H7 (cell line): ENCODE results near the gene ALG13. TPM values are rescaled to one million over a fixed set of nuclear protein-coding genes. Genes with fewer than 3 reads are reported as not detected.
A peak's percentile ranks its signal among the peaks of the same experiment; 100 is the strongest.
"Not testable (repeated sequence)": the region's sequence is repeated elsewhere in the genome, so short reads cannot be mapped to it uniquely, and the experiment has no call there.

Experiments used
- DNase-seq: peaks from one replicate; pipeline ENCODE4 v3.0.0; 2012
- H3K27me3 ChIP-seq: 2 replicates; pipeline ENCODE4 v1.6.0; 2011; ENCODE audit warnings: mild to moderate bottlenecking, low read length; ENCODE audit not compliant: control insufficient read depth, insufficient read depth
- H3K36me3 ChIP-seq: replicated peaks from 2 replicates; pipeline ENCODE4 v1.5.1; 2011; ENCODE audit warnings: low read length; ENCODE audit not compliant: control insufficient read depth, insufficient read depth
- H3K4me3 ChIP-seq: 2 replicates; pipeline ENCODE4 v1.5.1; 2011; ENCODE audit warnings: low read depth, mild to moderate bottlenecking, control low read depth, low read length, moderate library complexity; ENCODE audit not compliant: insufficient read depth
- total RNA-seq: library from RNA; depleted of rRNA; stranded (reverse); fragments of >200 nt; shearing (Covaris generic); gene quantifications from 2 replicates; pipeline ENCODE4 v1.2.3, GENCODE V29; 2014; rRNA removed

ALG13 gene
- total RNA-seq: 28.0 and 31.6 TPM in 2 replicates

DNA sequence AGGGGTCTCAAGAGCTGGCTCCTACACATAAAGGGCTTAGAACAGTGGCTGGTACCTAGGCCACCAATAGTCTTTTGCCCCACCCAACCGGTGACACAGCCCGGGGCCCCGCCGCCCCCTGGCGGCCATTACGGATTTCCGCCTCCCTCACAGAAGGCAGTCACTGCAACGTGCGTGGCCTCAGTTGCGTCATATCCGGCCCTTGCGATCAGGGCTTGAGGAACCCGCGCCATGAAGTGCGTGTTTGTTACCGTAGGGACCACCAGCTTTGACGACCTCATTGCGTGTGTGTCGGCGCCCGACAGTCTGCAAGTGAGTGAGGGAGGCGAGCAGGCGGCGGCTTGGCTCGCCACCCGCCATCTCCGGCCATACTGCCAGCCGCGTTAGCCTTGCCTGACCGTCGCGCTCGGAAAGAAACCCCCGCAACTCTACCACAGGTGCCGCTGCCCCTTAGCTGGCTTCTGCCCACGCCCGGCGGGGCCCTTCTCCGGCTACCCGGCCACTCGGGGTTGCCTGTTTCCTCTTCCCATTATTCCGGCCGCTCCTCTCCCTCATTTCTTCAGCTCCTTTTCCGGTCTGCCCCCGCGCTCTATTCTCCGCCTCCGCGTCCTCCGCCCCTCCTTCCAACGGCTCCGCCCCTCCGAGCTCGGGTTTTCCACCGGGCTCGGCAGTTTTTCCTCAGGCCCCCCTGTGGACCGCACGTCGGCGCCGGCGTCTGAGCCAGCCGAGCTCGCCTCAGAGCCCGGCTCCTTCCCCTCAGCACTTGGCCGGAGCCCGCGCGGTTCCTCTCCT lies at the start of gene ALG13:
Gene ALG13 (plus strand): TSS at position 183 of the 792 bp plus-strand sequence. CDS start 49 bp downstream, at position 232.
- DNase-seq: peak; percentile 92
- no peaks in the 10 kb centered on the region for H3K27me3 ChIP-seq
- H3K36me3 ChIP-seq: peaks cover 12% of the 10 kb centered on the region
- H3K4me3 ChIP-seq: peak within 1 kb of the TSS; percentile 95

DNA sequence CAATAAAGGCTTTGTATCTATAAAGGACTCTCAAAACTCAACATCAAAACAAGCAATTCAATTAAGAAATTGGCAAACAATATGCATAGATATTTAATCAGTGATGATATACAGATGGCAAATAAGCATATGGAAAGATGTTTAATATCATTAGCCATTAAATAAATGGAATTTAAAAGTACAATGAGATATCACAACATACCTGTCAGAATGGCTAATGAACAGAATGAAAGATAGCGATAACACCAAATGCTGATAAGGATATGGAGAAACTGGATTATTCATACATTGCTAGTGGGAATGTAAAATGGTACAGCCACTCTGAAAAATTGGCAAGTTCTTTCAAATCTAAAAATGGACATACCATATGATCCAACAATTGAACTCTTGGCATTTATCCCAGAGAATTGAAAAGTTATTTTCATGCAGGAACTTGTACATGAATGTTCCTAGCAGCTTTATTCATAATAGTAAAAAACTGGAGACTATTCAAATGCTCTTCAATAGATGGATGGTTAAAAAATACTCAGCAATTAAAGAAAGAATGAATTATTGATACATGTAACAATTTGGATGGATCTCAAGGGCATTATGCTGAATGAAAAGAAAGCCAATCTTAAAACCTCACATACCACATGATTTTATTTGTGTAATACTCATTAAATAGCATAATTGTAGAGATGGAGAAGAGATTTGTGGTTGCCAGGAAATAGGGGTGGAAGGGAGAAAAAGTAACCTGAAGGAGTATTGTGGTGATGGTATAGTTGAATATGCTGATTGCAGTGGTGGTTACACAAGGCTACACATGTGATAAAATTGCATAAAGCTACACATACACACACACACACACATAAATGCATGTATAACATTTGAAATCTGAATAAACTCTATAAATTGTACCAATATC lies 45.9 kb upstream of the ALG13 start:
- Histone ChIP-seq H3K4me3 (no peak overlapping the region), H3K27me3 (no peaks in the 10 kb centered on the region), H3K36me3 (no peaks in the 10 kb centered on the region)
- DNase-seq: no peak

DNA sequence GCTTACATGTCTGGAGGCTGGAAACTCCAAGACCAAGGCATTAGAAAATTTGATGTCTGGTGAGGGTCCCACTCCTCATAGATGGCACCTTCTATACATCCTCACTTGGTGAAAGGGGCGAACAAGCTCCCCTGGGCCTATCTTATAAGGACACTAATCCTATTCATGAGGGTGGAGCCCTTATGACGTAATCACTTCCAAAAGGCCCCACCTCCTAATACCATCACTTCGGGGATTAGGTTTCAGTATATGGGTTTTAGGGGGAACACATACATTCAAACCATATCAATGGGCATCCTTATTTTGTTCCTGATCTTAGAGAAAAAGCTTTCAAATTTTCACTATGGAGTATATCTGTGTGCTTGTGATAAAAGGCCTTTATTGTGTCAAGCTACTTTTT lies 39.0 kb upstream of the ALG13 start:
- Histone ChIP-seq H3K4me3 (no peak overlapping the region), H3K36me3 (no peaks in the 10 kb centered on the region)
- no peak for DNase-seq

DNA sequence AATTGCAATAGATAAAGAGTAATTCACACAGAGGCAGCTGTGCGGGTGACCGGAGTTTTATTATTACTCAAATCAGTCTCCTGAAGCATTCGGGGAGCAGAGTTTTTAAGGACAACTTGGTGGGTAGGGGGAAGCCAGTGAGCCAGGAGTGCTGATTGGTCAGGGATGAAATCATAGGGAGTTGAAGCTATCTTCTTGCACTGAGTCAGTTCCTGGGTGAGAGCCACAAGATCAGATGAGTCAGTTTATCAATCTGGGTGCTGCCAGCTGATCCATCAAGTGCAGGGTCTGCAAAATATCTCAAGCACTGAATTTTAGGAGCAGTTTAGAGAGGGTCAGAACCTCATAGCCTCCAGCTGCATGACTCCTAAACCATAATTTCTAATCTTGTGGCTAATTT lies 35.8 kb upstream of the ALG13 start:
- not testable (repeated sequence) for DNase-seq, H3K4me3 ChIP-seq, H3K27me3 ChIP-seq, H3K36me3 ChIP-seq

More for the DNA sequence above, 39.0 kb upstream of the ALG13 start:
- H3K27me3 ChIP-seq: no peaks in the 10 kb centered on the region

DNA sequence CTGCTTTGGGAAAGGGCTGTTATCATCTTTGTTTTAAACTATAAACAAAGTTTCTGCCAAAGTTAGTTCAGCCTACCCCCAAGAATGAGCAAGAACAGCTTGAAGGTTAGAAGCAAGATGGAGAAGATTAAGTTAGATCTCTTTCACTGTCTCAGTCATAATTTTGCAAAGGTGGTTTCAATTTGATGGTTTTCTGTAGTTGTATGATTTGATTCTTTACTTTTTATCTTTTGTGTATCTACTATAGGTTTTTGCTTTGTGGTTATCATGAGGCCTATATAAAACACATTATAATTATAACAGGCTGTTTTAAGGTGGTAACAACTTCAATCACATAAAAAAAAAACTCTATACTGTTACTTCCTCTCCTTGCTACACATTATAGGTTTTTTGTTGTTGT lies 35.4 kb upstream of the ALG13 start:
- no peaks in the 10 kb centered on the region for H3K27me3 ChIP-seq
- no peaks in the 10 kb centered on the region for H3K36me3 ChIP-seq
- no peak for DNase-seq
- H3K4me3 ChIP-seq: no peak overlapping the region

DNA sequence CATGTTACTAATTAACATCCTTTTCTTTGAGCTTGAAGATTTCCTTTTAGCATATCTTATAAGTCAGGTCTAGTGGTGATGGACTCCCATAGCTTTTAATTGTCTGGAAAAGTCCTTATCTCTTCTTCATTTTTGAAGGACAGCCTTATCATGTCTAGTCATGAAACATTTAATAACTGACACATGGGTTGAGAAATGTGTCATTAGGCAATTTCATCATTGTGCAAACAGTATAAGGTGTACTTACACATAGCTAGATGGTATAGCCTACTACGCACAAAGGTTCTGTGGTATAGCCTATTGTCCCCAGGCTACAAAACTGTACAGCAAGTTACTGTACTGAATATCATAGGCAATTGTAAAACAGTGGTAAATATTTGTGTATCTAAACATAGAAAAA lies 34.5 kb upstream of the ALG13 start:
- no peaks in the 10 kb centered on the region for H3K36me3 ChIP-seq
- no peak overlapping the region for H3K4me3 ChIP-seq
- DNase-seq: no peak
- H3K27me3 ChIP-seq: no peaks in the 10 kb centered on the region

DNA sequence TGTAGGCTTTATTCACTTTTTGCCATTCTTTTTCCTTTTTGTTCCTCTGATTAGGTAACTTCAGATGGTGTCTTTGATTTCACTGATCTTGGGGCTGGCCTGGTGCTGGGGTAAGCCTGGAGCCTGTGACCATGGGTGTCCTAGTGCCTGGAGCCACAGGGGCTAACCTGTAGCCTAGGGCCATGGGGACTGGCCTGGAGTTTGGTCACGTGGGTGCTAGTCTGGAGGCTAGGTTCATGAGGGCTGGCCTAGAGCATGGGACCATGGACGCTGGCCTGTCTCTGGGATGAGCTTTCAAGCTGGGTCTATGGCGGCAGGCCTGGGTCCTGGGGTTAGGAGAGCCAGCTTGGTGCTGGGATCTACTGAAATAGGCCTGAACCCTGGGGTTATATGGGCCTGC lies 32.2 kb upstream of the ALG13 start:
- no peak for DNase-seq
- H3K36me3 ChIP-seq: no peaks in the 10 kb centered on the region
- no peak overlapping the region for H3K4me3 ChIP-seq
- no peaks in the 10 kb centered on the region for H3K27me3 ChIP-seq

DNA sequence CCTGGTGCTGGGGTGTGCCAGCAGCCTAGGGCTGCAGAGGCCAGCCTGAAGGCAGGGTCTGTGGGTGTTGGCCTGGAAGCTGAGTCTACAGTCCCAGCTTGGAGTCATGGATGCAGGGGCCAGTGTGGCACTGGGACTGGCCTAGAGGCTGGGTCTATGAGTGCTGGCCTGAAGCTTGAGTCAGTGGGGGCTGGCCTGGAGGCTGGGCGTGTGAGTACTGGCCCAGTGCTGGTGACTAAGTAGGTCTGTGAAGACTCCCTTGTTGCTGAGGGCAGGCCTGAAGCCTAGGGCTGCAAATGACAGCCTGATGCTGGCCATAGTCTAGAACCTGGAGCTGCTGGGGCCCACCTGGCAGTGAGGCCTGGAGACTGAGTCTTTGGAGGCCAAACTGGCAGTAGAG lies 31.3 kb upstream of the ALG13 start:
- H3K27me3 ChIP-seq: no peaks in the 10 kb centered on the region
- no peaks in the 10 kb centered on the region for H3K36me3 ChIP-seq
- DNase-seq: no peak
- no peak overlapping the region for H3K4me3 ChIP-seq

DNA sequence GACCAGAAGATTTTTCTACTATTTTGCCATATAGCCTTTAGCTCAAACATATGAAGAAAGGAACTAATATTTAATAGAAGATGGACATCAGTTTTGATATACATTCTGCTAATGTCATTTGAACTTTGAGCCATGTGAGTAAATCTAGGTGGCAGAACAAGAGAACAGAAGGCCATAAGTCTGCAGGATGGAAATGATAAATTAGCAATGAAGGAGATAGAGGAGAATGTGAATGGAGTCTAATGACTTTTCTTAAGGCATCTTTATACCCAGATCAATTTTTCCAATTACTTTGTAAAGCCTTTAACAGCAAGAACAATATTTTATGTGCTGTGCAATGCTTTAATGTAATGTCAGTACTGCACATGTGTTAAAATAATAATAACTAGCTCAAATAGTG lies 30.1 kb upstream of the ALG13 start:
- H3K36me3 ChIP-seq: no peaks in the 10 kb centered on the region
- no peaks in the 10 kb centered on the region for H3K27me3 ChIP-seq
- no peak for DNase-seq
- H3K4me3 ChIP-seq: no peak overlapping the region

DNA sequence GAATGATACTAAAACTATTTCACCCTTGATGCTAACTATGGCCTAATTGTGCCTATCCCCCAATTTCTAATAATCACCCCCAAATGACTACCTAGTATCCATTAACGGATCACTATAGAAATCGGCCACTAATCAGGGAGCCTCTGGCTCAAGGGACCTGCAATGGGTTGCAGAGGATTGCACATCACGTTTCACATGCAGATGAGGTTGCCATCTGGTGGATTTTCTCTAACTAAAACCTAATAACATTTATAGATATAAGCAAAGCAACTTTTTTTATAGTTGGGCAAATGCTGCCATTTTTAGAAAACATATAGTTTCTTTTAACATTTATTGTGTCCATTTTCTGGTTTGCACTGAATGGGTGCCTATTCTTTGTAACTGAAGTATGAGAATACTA lies 28.3 kb upstream of the ALG13 start:
- Histone ChIP-seq H3K27me3 (no peaks in the 10 kb centered on the region), H3K4me3 (no peak overlapping the region), H3K36me3 (no peaks in the 10 kb centered on the region)
- DNase-seq: peak; percentile 39

DNA sequence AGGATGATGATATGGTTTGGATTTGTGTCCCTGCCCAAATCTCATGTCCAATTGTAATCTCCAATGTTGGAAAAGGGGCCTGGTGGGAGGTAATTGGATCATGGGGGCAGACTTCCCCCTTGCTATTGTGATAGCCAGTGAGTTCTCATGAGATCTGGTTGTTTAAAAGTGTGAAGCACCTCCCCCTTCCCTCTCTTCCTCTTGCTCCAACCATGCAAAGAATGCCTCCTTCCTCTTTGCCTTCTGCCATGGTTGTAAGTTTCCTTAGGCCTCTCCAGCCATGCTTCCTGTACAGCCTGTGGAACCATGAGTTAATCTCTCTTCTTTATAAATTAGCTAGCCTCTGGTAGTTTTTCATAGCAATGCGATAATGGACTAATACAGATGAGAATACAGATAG lies 19.7 kb upstream of the ALG13 start:
- H3K4me3 ChIP-seq: no peak overlapping the region
- DNase-seq: no peak
- no peaks in the 10 kb centered on the region for H3K36me3 ChIP-seq
- no peaks in the 10 kb centered on the region for H3K27me3 ChIP-seq

DNA sequence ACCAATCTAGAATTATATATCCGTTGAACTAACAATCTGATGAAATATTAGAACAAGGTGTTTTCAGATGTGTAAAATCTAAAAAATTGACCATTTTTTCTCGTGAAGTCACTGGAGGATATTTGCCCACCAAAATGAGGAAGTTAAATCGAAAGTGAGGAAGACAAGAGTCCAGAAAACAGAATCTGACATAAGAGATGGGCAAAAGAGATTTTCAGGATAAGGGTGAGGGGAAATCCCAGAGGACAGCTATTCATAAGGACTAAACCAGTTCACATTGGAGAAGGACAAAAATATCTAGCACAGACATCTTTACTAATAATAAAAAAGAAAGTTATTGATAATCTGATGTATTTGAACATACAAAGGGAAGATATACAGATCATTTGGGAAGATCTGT lies 18.7 kb upstream of the ALG13 start:
- H3K27me3 ChIP-seq: no peaks in the 10 kb centered on the region
- no peaks in the 10 kb centered on the region for H3K36me3 ChIP-seq
- H3K4me3 ChIP-seq: no peak overlapping the region
- DNase-seq: no peak

DNA sequence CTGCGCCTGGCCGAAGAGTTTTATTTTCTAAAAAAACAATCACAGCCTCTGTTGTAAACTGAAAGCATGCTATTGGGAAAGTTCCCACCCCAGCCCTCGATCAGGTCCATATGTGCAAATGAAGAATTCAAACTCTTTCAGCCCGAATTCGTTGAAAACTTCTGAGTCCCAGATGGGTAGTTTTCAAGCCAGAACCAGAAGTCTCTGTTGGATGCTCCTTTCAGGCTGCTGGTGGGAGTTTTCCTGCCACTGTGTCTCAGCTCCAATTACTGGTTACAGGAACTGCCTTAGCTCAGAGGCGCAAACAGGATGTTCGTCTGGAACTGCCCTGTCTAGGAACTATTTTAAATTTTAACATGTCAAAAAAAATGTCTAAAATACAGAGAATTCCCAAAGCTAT lies 9.3 kb upstream of the ALG13 start:
- no peak for DNase-seq
- Histone ChIP-seq H3K4me3 (no peak overlapping the region), H3K36me3 (no peaks in the 10 kb centered on the region), H3K27me3 (no peaks in the 10 kb centered on the region)

DNA sequence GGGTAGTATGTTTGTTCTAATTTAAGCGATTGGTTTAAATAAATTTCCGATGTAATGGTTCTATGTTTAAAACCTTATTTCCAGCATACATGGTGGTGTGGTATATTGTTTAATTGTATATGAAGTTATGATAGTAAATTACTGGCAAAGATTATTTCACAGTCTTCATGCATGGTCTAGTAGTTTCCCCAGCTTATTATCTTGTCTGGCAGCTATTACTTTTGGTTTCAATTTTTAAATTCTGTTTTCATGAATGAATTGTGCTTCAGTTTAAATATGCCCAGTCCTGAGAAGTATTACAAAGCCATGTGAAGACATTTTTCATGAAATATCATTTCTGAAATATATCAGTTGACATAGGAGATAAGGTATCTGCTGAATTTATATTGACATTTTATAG lies 6.3 kb downstream of the ALG13 start:
- no peak for DNase-seq
- H3K4me3 ChIP-seq: no peak overlapping the region
- H3K27me3 ChIP-seq: no peaks in the 10 kb centered on the region
- H3K36me3 ChIP-seq: peaks cover 22% of the 10 kb centered on the region

DNA sequence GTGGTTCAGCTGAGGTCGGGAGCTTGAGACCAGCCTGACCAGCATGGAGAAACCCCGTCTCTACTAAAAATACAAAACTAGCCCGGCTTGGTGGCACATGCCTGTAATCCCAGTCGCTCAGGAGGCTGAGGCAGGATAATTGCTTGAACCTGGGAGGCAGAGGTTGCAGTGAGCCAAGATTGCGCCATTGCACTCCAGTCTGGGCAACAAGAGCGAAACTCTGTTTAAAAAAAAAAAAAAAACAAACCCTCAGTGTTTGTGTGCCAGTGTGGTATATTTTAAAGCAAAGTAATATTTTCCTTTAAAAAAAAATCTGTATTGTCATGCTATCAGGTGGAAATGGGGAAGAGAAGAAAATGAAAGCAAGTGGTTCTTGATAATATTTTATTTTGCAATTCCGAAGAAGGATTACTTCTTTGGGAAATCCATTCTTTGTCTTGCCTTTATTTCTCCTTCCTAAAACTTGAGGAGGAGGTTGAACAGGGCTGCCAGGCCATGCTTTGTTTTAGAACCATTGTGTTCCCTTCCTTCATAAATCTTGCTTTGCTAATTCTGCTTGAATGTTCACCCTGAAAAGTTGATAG lies 14.4 kb downstream of the ALG13 start:
- no peak for DNase-seq
- no peaks in the 10 kb centered on the region for H3K27me3 ChIP-seq
- H3K36me3 ChIP-seq: no peaks in the 10 kb centered on the region; the same call in none of the 2 replicates
- no peak overlapping the region for H3K4me3 ChIP-seq
